ENCODE measurements around the gene MLLT11.

Gene MLLT11

GRCh38 chr1:151062741-151063371 lies 2.7 kb downstream of the MLLT11 start:
- Histone ChIP-seq H3K9me2 (replicated peaks; ENCODE audit: control insufficient read depth, low read length) (no peaks in the 10 kb centered on the region), H3K27ac (ENCODE audit: low read depth, low read length) (no peak overlapping the region), H3K9me3 (ENCODE audit: control insufficient read depth, insufficient read depth, low read length) (no peaks in the 10 kb centered on the region), H3K4me3 (ENCODE audit: low read length) (no peak overlapping the region), H3K4me1 (ENCODE audit: control insufficient read depth, low read length) (peaks cover 24% of the 10 kb centered on the region), H3K27me3 (ENCODE audit: control insufficient read depth, low read length) (no peaks in the 10 kb centered on the region), H3K4me2 (ENCODE audit: low read length) (no peak overlapping the region), H3F3A (ENCODE audit: control insufficient read depth, insufficient read depth) (peaks cover 5% of the 10 kb centered on the region), H4K20me1 (ENCODE audit: control insufficient read depth, insufficient read depth, low read depth, low read length) (peaks cover 7% of the 10 kb centered on the region; the same call in 1 of the 2 replicates), H3K36me3 (ENCODE audit: control insufficient read depth, low read length) (peaks cover 17% of the 10 kb centered on the region), H3K79me2 (ENCODE audit: control insufficient read depth, low read length) (peaks cover 36% of the 10 kb centered on the region)
- TF ChIP-seq EZH2phosphoT487 (IDR thresholded peaks at IDR 0.05; ENCODE audit: borderline replicate concordance, low read length): no peak
- TF ChIP-seq, protein P1, sequence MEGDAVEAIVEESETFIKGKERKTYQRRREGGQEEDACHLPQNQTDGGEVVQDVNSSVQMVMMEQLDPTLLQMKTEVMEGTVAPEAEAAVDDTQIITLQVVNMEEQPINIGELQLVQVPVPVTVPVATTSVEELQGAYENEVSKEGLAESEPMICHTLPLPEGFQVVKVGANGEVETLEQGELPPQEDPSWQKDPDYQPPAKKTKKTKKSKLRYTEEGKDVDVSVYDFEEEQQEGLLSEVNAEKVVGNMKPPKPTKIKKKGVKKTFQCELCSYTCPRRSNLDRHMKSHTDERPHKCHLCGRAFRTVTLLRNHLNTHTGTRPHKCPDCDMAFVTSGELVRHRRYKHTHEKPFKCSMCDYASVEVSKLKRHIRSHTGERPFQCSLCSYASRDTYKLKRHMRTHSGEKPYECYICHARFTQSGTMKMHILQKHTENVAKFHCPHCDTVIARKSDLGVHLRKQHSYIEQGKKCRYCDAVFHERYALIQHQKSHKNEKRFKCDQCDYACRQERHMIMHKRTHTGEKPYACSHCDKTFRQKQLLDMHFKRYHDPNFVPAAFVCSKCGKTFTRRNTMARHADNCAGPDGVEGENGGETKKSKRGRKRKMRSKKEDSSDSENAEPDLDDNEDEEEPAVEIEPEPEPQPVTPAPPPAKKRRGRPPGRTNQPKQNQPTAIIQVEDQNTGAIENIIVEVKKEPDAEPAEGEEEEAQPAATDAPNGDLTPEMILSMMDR (IDR thresholded peaks at IDR 0.05; ENCODE audit: low read depth, low read length, poor library complexity, severe bottlenecking): no peak

- no peak overlapping the region for H3K4me3 ChIP-seq (ENCODE audit: low read length)
- TF ChIP-seq EZH2phosphoT487 (IDR thresholded peaks at IDR 0.05; ENCODE audit: borderline replicate concordance, low read length): no peak
- TF ChIP-seq, protein P1 (IDR thresholded peaks at IDR 0.05; ENCODE audit: low read depth, low read length, poor library complexity, severe bottlenecking): no peak
- no peaks in the 10 kb centered on the region for H3K27me3 ChIP-seq (ENCODE audit: control insufficient read depth, low read length)
- no peak overlapping the region for H3K27ac ChIP-seq (ENCODE audit: low read depth, low read length)
- no peaks in the 10 kb centered on the region for H3K9me2 ChIP-seq (replicated peaks; ENCODE audit: control insufficient read depth, low read length)
- H3K79me2 ChIP-seq (ENCODE audit: control insufficient read depth, low read length): peaks cover 23% of the 10 kb centered on the region
- no peak overlapping the region for H3K4me2 ChIP-seq (ENCODE audit: low read length)
- H3K4me1 ChIP-seq (ENCODE audit: control insufficient read depth, low read length): peaks cover 23% of the 10 kb centered on the region
- peaks cover 13% of the 10 kb centered on the region for H3K36me3 ChIP-seq (ENCODE audit: control insufficient read depth, low read length)
- H3K9me3 ChIP-seq (ENCODE audit: control insufficient read depth, insufficient read depth, low read length): no peaks in the 10 kb centered on the region
- H4K20me1 ChIP-seq (ENCODE audit: control insufficient read depth, insufficient read depth, low read depth, low read length): no peaks in the 10 kb centered on the region
- H3F3A ChIP-seq (ENCODE audit: control insufficient read depth, insufficient read depth): peaks cover 16% of the 10 kb centered on the region
These were observed 5.0 kb downstream of the MLLT11 start for GRCh38 chr1:151065089-151065645.

DNA sequence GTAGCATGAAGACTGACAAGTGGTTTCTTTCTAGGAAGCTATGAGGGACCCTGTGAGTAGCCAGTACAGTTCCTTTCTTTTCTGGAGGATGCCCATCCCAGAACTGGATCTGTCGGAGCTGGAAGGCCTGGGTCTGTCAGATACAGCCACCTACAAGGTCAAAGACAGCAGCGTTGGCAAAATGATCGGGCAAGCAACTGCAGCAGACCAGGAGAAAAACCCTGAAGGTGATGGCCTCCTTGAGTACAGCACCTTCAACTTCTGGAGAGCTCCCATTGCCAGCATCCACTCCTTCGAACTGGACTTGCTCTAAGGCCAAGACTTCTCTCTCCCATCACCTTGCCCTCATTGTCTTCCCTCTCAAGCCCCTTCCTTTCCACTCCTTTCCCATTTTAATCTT lies 7.0 kb downstream of the MLLT11 start:
- Histone ChIP-seq H3F3A (ENCODE audit: control insufficient read depth, insufficient read depth) (peaks cover 16% of the 10 kb centered on the region), H3K9me2 (replicated peaks; ENCODE audit: control insufficient read depth, low read length) (no peaks in the 10 kb centered on the region), H4K20me1 (ENCODE audit: control insufficient read depth, insufficient read depth, low read depth, low read length) (no peaks in the 10 kb centered on the region), H3K36me3 (ENCODE audit: control insufficient read depth, low read length) (peaks cover 20% of the 10 kb centered on the region), H3K27ac (ENCODE audit: low read depth, low read length) (no peak overlapping the region), H3K4me1 (ENCODE audit: control insufficient read depth, low read length) (peaks cover 18% of the 10 kb centered on the region), H3K9me3 (ENCODE audit: control insufficient read depth, insufficient read depth, low read length) (no peaks in the 10 kb centered on the region), H3K4me2 (ENCODE audit: low read length) (no peak overlapping the region), H3K79me2 (ENCODE audit: control insufficient read depth, low read length) (peaks cover 20% of the 10 kb centered on the region), H3K4me3 (ENCODE audit: low read length) (no peak overlapping the region), H3K27me3 (ENCODE audit: control insufficient read depth, low read length) (no peaks in the 10 kb centered on the region)
- no peak for TF ChIP-seq EZH2phosphoT487 (IDR thresholded peaks at IDR 0.05; ENCODE audit: borderline replicate concordance, low read length)
- TF ChIP-seq, protein P1 (IDR thresholded peaks at IDR 0.05; ENCODE audit: low read depth, low read length, poor library complexity, severe bottlenecking): no peak
